H9 (cell line): ENCODE data around the gene A1BG. TPM values are rescaled to one million over a fixed set of nuclear protein-coding genes. Genes with fewer than 3 reads are reported as not detected.

Experiments
- DNase-seq: peaks from one replicate; pipeline ENCODE4 v3.0.0-alpha.2; 2017
- H2AFZ ChIP-seq: one replicate; pipeline ENCODE4 v1.6.1; 2013; ENCODE audit warnings: mild to moderate bottlenecking, low read length, control low read depth, moderate library complexity
- H2AK5ac ChIP-seq: 2 replicates; pipeline ENCODE4 v1.6.1; 2013; ENCODE audit warnings: low read length, control low read depth, mixed read lengths; ENCODE audit not compliant: insufficient read length
- H2BK120ac ChIP-seq: one replicate; pipeline ENCODE4 v1.6.1; 2013; ENCODE audit warnings: low read depth, mild to moderate bottlenecking, low read length, control low read depth, inconsistent platforms; ENCODE audit not compliant: poor library complexity, severe bottlenecking
- H2BK12ac ChIP-seq: 2 replicates; pipeline ENCODE4 v1.6.1; 2013; ENCODE audit warnings: low read length, control low read depth, mixed read lengths, low read depth; ENCODE audit not compliant: insufficient read length
- H2BK15ac ChIP-seq: 2 replicates; pipeline ENCODE4 v1.6.1; 2013; ENCODE audit warnings: low read depth, low read length, control low read depth
- H2BK20ac ChIP-seq: one replicate; pipeline ENCODE4 v1.6.1; 2013; ENCODE audit warnings: low read depth, mild to moderate bottlenecking, low read length, control low read depth, inconsistent platforms; ENCODE audit not compliant: poor library complexity, severe bottlenecking
- H2BK5ac ChIP-seq: 2 replicates; pipeline ENCODE4 v1.6.1; 2013; ENCODE audit warnings: low read length, control low read depth, mixed read lengths; ENCODE audit not compliant: insufficient read length
- H3K14ac ChIP-seq: 2 replicates; pipeline ENCODE4 v1.6.1; 2013; ENCODE audit warnings: low read length, control low read depth; ENCODE audit not compliant: insufficient read depth
- H3K18ac ChIP-seq: 2 replicates; pipeline ENCODE4 v1.6.1; 2013; ENCODE audit warnings: low read depth, mild to moderate bottlenecking, mixed read lengths, low read length, control low read depth; ENCODE audit not compliant: insufficient read length
- H3K23ac ChIP-seq: 2 replicates; pipeline ENCODE4 v1.6.1; 2013; ENCODE audit warnings: low read length, control low read depth, mixed read lengths, low read depth; ENCODE audit not compliant: insufficient read length
- H3K23me2 ChIP-seq: 2 replicates; pipeline ENCODE4 v1.6.1; 2013; ENCODE audit warnings: low read depth, mild to moderate bottlenecking, mixed read lengths, low read length, control low read depth; ENCODE audit not compliant: insufficient read length, poor library complexity, severe bottlenecking
- H3K27ac ChIP-seq: 2 replicates; pipeline ENCODE4 v1.5.1; 2013; ENCODE audit warnings: low read length, control low read depth, mixed read lengths, low read depth; ENCODE audit not compliant: insufficient read length
- H3K27me3 ChIP-seq: 2 replicates; pipeline ENCODE4 v1.6.1; 2013; ENCODE audit warnings: low read length, control low read depth, inconsistent platforms; ENCODE audit not compliant: insufficient read depth
- H3K4ac ChIP-seq: 2 replicates; pipeline ENCODE4 v1.6.1; 2013; ENCODE audit warnings: low read depth, mild to moderate bottlenecking, control low read depth, inconsistent platforms, low read length, moderate library complexity
- H3K4me1 ChIP-seq: 2 replicates; pipeline ENCODE4 v1.6.1; 2013; ENCODE audit warnings: low read length, control low read depth, inconsistent platforms; ENCODE audit not compliant: insufficient read depth
- H3K4me2 ChIP-seq: 2 replicates; pipeline ENCODE4 v1.6.1; 2013; ENCODE audit warnings: low read length, control low read depth, mixed read lengths; ENCODE audit not compliant: insufficient read length, insufficient read depth
- H3K56ac ChIP-seq: 2 replicates; pipeline ENCODE4 v1.6.1; 2013; ENCODE audit warnings: low read depth, mild to moderate bottlenecking, mixed read lengths, low read length, control low read depth; ENCODE audit not compliant: insufficient read length
- H3K79me1 ChIP-seq: 2 replicates; pipeline ENCODE4 v1.6.1; 2013; ENCODE audit warnings: low read depth, mild to moderate bottlenecking, moderate library complexity, low read length, control low read depth, inconsistent platforms; ENCODE audit not compliant: insufficient read depth, poor library complexity, severe bottlenecking
- H3K79me2 ChIP-seq: 2 replicates; pipeline ENCODE4 v1.6.1; 2013; ENCODE audit warnings: low read length, control low read depth, inconsistent platforms; ENCODE audit not compliant: insufficient read depth
- H3K9ac ChIP-seq: 2 replicates; pipeline ENCODE4 v1.6.1; 2013; ENCODE audit warnings: low read length, control low read depth, mixed read lengths; ENCODE audit not compliant: insufficient read length; ENCODE audit errors: extremely low read depth
- H3K9me3 ChIP-seq: one replicate; pipeline ENCODE4 v1.6.1; 2013; ENCODE audit warnings: low read depth, low read length, inconsistent platforms; ENCODE audit not compliant: control insufficient read depth
- H3T11ph ChIP-seq: one replicate; pipeline ENCODE4 v1.6.1; 2013; ENCODE audit warnings: mild to moderate bottlenecking, low read length, control low read depth, inconsistent platforms
- H4K20me1 ChIP-seq: one replicate; pipeline ENCODE4 v1.6.1; 2013; ENCODE audit not compliant: control insufficient read depth, insufficient read length, insufficient read depth
- H4K5ac ChIP-seq: 2 replicates; pipeline ENCODE4 v1.6.1; 2013; ENCODE audit warnings: low read depth, mild to moderate bottlenecking, mixed read lengths, low read length, control low read depth; ENCODE audit not compliant: insufficient read length
- H4K8ac ChIP-seq: replicated peaks from 2 replicates; pipeline ENCODE4 v1.6.1; 2013; ENCODE audit warnings: low read length, control low read depth, mixed read lengths, low read depth; ENCODE audit not compliant: insufficient read length
- H4K91ac ChIP-seq: 2 replicates; pipeline ENCODE4 v1.6.1; 2013; ENCODE audit warnings: low read depth, mild to moderate bottlenecking, moderate library complexity, mixed read lengths, low read length, control low read depth; ENCODE audit not compliant: insufficient read length
- H3K27ac Mint-ChIP-seq, 3 experiments: 2 replicates in 2 of 3; 3 replicates in 1 of 3; pipeline ENCODE4 v1.8.0; 2020 to 2021; ENCODE audit warnings: mixed read lengths in 3 of 3, mild to moderate bottlenecking in 1 of 3, moderate library complexity in 1 of 3
- H3K27me3 Mint-ChIP-seq: 2 replicates; pipeline ENCODE4 v1.8.0; 2021; ENCODE audit warnings: low read depth, mild to moderate bottlenecking, moderate library complexity, mixed read lengths
- H3K36me3 Mint-ChIP-seq, 3 experiments: 2 replicates in 2 of 3; 3 replicates in 1 of 3; pipeline ENCODE4 v1.8.0; 2020 to 2021; ENCODE audit warnings: low read depth in 3 of 3, mixed read lengths in 3 of 3; ENCODE audit not compliant: insufficient read depth in 1 of 3
- H3K4me1 Mint-ChIP-seq, 2 experiments: 2 replicates each; pipeline ENCODE4 v1.8.0; 2020; ENCODE audit warnings: mixed read lengths in 2 of 2
- H3K4me3 Mint-ChIP-seq, 2 experiments: 2 replicates in 1 of 2; 3 replicates in 1 of 2; pipeline ENCODE4 v1.8.0; 2020 to 2021; ENCODE audit warnings: mild to moderate bottlenecking in 2 of 2, mixed read lengths in 2 of 2, moderate library complexity in 1 of 2
- H3K9me3 Mint-ChIP-seq, 2 experiments: 2 replicates in 1 of 2; 3 replicates in 1 of 2; pipeline ENCODE4 v1.8.0; 2020; ENCODE audit warnings: mild to moderate bottlenecking in 2 of 2, mixed read lengths in 2 of 2, moderate library complexity in 1 of 2
- CTCF ChIP-seq: fragments of 200-600 bp; sonication (generic); conservative IDR thresholded peaks from 3 replicates; pipeline ENCODE4 v1.8.0; 2021; ENCODE audit warnings: antibody characterized with exemption, mild to moderate bottlenecking
- WGBS: extraction: QIAGEN DNeasy Blood & Tissue Kit; methylation state at CpG from one replicate; pipeline ENCODE4 v1.1.7; 2013; ENCODE audit warnings: missing lambda C conversion rate, low lambda C conversion rate, mixed read lengths; ENCODE audit not compliant: insufficient read length; ENCODE audit errors: extremely low coverage; 5-methylcytosine and 5-hydroxymethylcytosine counted together
- total RNA-seq: library from RNA; stranded (reverse); gene quantifications from 2 replicates; pipeline ENCODE4 v1.2.1, GENCODE V29; 2021

Gene A1BG
- total RNA-seq, 1 experiment from 2014 or later: 17.4 TPM

- H2AFZ ChIP-seq: no peak overlapping the region
- H3K23ac ChIP-seq: no peak overlapping the region
- peak overlapping the region in 1 of 2 experiments; percentile 40; a peak in 1 of 5 replicates for H3K4me3 Mint-ChIP-seq
Measured at GRCh38 chr19:58397533-58398037, 44.3 kb upstream of the A1BG start.

More at GRCh38 chr19:58397533-58398037, 44.3 kb upstream of the A1BG start:
- Histone ChIP-seq H4K8ac (no peak overlapping the region), H3K79me2 (no peaks in the 10 kb centered on the region), H3K9me3 (no peaks in the 10 kb centered on the region), H4K5ac (no peak overlapping the region), H2BK5ac (no peak overlapping the region), H2AK5ac (no peak overlapping the region), H3K4me1 (no peaks in the 10 kb centered on the region), H2BK120ac (no peak overlapping the region), H3K14ac (no peak overlapping the region), H4K91ac (no peak overlapping the region), H3K27me3 (no peaks in the 10 kb centered on the region; the same call in 1 of the 2 replicates), H2BK20ac (no peak overlapping the region), H2BK15ac (no peak overlapping the region), H3K79me1 (peaks cover 3% of the 10 kb centered on the region), H3K18ac (no peak overlapping the region), H2BK12ac (no peak overlapping the region), H3K4me2 (no peak overlapping the region), H3K56ac (no peak overlapping the region), H4K20me1 (peaks cover 5% of the 10 kb centered on the region), H3T11ph (no peak overlapping the region), H3K23me2 (peaks cover 13% of the 10 kb centered on the region), H3K4ac (no peak overlapping the region), H3K27ac (no peak overlapping the region), H3K9ac (no peak overlapping the region)
- H3K27me3 Mint-ChIP-seq: peaks cover 14% of the 10 kb centered on the region
- no peak for TF ChIP-seq CTCF
- peaks cover 22 to 26% (median 24%) of the 10 kb centered on the region in 3 experiments; a peak in 6 of 7 replicates for H3K36me3 Mint-ChIP-seq
- no peak overlapping the region for H3K27ac Mint-ChIP-seq
- peaks cover 10 to 16% of the 10 kb centered on the region in 2 experiments for H3K4me1 Mint-ChIP-seq
- H3K9me3 Mint-ChIP-seq: no peaks in the 10 kb centered on the region
- no CpG with 5 or more reads among the region's 7 CpGs for WGBS
- DNase-seq: peak; percentile 50
